HG02678 (cell line): ENCODE results near the gene CD93.

ENCODE experiments used
- ATAC-seq: cut with Tn5 transposase; IDR thresholded peaks from one replicate; pipeline ENCODE4 v1.9.1; 2021; ENCODE audit warnings: mild to moderate bottlenecking, moderate library complexity; ENCODE audit not compliant: unreplicated experiment

The CD93 gene

DNA sequence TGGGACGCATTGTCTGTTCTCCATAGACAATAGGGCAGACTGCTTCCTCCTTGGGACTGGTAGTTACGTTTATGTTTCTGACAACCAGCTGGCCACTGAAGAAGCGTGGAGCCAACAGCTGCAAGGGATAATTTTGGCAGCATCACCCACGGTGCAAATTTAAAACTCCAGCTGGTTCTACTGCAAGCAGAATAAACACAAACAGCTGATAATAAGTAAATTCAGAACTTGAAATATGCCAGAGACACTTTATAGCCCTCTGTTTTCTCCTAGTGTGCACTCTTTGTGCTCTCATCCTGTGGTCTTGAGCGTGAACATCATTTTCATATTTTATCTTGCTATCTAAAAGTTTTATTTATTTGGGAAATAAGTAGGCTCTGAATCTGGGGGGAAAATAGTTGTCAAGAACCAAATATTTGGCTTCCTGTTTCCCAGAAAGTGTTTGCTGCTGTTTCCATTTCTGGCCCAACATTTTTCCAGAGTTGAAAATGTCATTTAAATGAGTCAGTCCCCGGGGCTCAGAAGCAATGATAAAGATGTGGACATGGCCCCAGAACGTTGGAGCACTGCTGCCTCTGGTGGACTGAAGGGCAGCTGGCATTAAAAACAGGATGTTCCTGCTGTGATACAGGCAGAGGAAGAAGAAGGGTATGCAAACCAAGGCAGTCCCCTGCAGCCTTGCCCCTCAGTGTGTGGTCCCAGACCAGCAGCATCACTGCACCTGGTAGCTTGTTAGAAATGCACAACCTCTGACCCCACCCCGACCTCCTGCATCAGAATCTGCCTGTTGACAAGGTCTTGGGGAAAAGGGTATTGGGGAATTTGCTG lies 24.2 kb downstream of the CD93 start:
- no peak for ATAC-seq

DNA sequence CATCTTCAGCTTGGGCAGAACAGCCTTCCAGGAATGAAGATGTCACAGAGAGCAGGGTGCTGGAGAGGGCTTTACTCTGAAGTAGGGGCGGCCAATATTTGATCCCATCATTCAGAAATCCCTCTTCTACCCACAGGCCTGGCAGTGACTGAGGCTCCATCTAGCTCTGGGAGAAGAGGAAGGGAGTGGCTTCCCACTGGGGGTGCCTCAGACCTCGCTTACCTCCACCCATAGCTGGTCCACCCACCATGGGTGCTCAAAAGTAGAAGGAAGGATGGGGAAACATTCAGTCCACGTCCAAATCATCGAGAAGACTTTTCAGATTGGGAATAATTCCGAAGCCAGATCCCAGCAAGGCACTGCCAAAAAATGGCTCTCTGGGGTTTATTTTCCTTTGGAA lies 24.9 kb downstream of the CD93 start:
- no peak for ATAC-seq

DNA sequence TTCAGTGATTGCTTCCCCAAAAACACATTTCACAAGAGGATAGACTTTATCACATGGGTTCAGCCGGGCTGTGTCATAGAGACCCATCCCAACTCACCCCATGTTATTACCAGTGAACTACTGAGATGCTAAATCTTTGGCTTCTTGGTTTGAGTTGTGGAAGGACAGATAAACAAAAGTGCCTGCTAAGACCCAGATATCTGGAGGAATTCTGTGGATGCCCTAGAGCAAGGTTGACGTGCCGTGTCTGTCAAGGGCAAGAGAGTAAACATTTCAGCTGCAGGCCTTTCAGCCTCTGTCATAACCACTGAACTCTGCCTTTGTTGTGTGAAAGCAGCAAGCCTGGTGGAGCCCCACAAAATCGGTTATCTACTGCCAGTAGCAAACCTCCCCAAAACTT lies 25.5 kb downstream of the CD93 start:
- no peak for ATAC-seq

DNA sequence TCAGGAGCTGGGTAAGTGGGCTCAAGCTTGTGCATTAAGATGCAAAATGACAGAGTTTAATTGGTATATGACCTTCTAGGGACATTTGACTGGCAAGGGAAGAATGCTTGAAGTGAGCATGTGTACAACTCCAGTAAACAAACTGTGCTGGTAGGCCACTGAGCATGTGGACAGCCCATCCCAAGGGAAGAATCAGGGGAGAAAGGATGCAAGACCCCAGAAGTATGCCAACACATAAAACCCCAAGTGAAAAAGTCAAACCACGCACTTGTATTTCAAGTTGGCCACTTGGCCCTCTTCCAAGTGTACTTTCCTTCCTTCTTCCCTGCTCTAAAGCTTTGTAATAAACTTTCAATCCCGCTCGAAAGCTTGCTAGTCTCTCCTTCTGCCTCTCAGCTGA lies 26.3 kb downstream of the CD93 start:
- no peak for ATAC-seq

DNA sequence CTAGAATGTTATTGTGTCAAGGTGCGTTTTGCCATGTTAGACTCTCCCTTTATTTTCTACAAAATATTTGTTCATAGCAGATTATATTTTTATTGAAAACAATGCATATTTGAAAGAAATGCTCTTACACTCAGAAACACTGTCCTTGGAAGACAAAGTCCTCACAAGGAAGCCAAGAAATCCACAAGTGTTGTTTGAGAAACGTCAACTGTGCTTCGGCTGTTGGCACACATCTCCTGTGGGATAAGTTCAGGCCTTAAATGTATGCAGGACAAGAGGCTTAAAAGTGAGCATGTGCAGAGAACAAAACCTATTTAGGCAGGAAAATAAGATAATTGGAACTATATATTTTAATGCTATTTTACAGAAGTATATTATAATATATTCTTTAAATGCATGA lies 27.1 kb downstream of the CD93 start:
- ATAC-seq = no peak

DNA sequence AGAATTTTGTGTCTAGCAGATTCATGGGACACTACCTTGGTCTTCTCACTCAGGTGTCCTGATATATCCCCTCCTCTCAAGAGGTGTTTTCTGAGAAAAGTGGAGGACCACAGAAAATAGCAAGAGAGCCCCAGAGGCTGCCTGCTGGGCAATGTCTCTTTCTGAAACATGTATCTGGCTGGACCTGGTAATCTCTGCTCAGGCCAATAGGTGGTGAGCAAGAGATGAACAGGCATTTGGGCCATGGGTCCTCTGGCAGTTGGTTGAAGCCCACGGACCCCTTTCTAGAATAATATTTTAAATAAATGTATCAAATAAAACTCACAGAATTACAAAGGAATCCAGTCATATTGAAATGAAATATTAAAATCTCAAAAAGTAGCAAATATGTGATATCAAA lies 27.9 kb downstream of the CD93 start:
- ATAC-seq = no peak

DNA sequence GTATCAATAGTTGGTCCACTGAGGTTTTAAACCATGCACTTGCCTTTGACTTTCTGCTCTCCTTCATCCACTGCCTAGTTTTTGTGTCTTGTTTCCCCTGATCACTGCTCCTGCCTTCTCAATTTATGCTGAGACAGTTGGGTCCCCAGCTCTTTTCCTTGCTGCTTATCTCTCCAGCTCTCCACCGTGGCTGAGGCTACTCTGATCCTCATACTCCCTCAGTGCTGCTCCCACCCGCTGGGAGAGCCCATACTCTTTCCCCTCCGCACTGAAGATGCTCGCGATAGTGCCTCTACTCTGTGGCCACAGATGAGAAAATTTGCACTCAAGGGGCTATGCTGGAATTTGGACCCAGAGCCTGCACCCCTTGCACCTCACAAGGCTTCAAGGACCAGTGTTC lies 33.2 kb downstream of the CD93 start:
- no peak for ATAC-seq

DNA sequence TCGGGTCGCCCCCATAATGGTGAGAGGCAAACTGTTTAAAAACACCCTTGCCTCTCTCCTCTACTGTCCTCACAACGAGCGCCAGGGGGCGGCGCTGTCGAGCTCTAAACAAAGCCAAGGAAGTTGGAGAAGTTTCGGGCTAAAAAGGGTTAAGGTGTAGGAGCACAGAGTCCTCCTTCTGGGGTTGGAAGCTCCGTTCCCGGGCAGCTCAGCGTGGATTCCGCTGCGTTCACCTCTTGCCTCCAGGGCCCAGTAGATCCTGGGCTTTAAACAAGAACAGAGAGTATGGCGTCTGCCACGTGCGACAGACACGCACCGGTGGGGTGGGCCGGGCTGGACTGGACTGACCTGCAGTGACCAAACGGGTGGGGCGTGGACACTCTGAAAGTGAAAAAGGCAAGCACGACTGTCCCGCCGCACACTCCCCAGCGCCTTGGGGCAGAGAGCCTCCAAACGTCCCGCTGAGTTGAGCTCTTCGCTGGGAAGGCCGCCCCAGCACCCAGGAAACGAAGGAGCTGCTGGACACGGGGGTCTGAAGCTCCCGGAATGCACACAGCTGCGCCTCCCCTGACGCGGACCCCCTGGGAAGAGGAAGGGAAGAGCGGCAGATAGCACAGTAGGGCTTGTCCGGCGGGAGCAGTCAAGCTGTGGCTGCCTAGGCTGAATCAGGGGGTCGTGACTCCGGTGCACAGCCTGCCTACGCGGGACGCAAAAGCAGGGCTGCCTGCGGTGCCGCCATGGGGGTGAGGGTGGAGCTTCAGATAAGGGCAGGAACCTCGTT lies 35.1 kb downstream of the CD93 start:
- ATAC-seq = no peak

DNA sequence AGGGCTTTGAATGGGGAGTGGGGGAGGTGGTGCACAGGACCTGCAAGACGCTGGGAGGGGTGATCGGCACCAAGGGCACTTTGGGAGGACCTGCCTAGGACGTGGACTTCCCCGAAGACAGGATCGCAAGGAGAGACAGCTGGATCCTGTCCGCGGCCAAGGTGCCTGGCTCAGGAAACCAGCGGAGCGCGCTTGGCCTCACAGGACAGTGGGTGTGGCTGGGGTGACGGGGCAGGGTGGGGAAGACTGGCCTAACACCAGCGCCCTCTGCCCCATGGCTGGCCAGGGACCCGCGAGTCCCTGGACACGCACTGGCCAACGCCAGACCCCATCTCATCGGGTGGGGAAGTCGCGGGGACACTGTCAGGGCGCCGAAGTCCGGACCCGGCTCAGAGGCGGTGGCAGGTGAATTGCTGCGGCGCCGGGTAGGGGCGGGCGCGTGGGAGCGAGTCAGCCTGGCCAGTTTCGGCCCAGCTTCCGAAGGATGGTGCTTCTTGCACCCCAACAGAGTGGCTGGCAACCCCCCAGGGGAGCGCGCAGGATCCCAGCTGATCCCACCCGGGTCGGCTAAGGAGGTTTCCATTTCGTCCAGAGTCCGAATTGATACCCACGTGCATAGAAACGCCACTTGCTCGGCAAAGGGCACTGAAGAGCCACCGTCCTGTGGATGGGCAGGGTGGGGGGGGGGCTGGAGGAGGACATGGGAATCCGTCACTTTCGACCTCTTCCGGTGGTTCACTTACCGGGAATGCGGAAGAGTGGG lies 35.9 kb downstream of the CD93 start:
- ATAC-seq = no peak

DNA sequence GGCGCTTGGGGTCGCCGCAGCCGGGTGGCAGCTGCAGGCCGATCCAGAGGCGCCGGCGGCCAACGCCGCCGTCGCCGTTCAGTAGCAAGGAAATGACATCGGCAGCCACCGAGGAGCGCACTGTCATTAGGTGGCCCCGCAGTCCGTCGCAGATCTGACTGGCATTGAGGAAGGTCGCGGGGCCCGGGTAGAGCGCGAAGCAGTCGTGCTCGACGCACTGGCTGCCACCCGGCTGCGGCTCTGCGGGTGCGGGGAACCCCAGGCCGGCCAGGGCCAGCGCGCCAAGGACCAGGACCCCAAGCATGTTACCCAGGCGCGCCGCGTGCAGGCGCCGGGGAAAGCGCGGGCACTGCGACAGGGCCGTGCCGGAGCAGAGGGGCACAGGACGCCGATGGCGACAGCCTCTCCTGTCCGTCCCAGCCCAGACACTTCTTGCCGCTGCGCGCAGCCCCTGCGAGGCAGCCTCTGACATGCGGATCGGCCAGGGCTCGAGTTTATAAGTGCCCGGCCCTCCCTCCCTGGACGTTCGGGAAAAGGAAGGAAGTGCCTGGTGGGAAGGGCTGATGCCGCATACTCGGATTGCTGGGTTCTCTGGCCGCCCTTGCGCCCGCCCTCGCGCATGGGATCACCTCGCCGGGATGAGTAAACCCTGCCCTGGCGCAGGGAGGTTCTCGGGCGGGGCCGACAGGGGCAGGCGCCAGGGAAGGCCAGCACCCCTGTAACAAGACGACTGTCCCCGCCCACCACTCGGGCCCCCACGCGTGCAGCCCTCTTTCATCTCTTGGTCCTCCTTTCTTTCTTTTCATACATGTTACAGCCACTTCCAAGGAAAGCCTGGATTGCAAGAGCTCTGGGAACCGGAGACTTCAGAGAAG lies 36.7 kb downstream of the CD93 start, which contains the start of gene THBD:
Gene THBD (minus strand): TSS at position 472 of the 875 bp plus-strand sequence. CDS start 168 bp downstream, at position 304.
- no peak for ATAC-seq

DNA sequence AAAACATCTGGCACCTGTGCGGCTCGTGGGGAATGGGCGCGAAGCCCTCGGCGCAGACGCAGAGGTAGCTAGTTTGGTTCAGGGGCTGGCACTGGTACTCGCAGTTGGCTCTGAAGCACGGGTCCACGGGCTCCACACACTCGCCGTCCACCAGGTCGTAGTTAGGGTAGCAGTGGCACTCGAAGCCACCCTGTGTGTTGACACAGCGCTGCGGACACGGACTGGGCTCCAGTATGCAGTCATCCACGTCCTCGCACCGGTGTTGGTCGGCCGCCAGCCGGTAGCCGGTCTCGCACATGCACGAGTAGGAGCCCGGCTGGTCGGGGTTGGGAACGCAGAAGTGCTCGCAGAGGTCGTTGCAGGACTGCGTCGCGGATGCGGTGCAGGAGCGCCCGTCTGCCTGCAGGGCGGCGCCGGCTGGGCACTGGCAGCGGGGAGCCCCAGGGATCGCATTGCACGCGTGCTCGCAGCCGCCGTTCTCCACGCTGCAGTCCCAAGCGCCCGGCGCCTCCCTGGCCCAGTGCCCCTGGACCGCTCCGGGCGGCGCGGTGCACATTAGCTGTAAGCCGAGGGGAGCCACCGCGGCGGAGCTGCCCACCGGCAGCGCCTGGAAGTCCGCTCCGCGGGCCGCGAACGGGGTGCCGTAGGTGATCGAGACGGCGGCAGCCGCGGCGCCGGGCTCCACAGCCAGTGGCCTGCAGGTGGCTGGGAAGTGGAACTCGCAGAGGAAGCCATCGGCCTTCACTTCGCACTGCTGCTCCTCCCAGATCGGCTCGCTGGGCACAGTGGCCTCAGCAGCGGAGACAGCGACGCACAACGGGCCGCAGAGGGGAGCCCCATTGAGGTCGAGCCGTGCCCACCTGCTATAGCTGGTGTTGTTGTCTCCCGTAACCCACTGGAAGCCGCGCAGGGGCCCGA lies 37.6 kb downstream of the CD93 start:
- no peak for ATAC-seq

DNA sequence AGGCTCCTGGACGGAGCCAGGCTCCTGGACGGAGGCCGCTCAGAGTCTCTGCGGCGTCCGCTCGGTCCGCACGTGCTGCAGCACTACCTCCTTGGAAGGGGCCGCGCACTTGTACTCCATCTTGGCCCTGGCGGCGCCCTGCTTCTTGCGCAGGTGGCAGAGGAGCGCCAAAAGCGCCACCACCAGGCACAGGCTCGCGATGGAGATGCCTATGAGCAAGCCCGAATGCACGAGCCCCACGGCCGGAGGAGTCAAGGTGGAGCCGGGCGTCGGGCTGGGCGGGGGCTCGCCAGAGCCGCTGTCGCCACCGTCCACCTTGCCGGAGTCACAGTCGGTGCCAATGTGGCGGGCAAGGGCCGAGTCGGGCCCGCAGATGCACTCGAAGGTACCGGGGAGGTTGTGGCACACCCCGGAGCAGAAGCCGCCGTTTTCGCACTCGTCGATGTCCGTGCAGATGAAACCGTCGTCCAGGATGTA lies 38.3 kb downstream of the CD93 start:
- ATAC-seq = no peak

DNA sequence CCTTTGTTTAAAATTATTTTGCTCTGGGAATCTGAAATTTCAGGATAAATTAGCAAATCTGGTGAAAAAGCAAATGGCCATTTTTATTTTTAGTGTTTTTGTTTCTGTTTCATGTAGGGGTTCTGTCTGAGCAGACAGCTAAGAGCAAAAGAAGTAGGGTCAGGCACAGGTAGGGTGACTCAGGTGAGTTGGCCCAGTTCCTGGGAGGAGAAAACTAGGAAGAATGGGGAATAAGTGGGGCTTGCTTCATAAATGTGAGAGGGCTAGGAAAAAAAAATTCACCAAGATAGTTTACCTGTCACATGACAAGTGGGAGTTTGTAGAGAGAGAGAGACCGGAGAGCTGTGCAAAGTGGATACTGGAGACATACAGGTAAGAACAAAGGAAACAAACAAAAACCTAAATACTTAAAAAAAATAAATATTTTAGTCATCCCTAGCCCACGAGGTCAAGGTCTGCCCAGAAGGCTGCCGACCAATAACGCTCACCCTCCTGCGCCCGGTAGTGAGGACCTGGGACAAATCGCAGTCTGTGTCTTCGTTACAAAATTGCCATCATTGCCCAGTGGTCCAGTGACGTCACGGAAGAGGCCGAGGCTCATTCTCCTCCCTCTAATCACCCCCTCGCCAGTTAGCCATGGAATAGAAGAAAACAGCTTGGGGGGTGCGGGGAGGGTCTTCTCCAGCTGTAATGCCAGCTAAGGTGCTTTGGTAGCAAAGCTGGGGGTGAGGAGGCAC lies 39.0 kb downstream of the CD93 start:
- no peak for ATAC-seq

DNA sequence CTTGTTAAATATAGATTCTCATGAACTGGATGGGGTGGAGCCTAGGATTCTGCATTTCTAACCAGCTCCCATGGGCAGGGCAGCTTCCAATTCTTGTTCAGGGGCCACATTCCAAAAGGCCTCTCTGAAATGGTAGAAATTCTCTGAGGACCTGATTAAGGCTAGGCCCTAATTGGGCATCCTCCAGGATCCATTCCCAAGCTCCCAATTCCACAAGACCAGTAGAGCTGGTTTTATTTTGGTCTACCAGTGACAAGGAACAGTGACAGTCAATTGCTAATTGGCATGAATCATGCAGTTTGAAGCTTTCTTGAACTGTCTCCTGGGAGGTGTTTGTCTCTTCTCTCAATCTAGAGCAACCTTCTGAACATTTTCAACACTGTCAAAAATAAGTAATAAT lies 39.7 kb downstream of the CD93 start:
- no peak for ATAC-seq

DNA sequence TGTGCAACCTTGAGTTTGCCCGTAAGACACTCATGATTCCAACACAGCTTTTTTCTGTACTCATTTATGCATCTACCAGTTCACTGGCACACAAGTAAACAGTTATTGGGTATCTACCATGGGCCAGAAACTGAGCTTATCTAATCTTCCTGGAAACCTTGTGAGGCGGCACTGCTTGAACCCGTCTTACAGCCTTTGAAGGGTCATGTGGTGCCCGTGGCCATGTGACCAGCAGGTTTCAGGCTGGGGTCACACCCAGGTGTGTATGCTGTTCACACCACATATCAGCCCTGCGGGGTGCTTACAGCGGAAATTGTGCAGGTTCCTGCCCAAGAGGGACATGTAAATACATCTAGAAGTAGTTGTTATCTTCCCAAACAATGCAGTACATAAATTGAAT lies 42.7 kb downstream of the CD93 start:
- ATAC-seq = no peak

DNA sequence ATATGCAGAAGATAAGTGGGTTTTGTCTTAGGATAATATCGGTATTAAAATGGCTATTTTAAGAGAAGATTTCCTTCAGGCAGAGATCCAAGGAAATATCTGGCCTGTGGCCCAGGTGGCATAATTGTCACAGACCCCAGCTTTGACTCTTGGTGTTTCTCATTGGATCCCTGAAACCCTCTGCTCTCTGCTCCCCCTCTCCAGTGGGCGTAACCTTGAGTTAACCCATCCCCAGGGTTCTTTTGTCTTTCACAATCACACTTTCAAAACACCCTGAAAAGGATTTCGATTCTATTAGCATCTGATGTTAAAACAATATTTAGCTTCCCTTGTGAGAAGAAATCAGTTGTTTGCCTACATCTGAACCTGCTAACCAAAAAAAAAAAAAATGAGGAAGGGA lies 43.9 kb downstream of the CD93 start:
- no peak for ATAC-seq

DNA sequence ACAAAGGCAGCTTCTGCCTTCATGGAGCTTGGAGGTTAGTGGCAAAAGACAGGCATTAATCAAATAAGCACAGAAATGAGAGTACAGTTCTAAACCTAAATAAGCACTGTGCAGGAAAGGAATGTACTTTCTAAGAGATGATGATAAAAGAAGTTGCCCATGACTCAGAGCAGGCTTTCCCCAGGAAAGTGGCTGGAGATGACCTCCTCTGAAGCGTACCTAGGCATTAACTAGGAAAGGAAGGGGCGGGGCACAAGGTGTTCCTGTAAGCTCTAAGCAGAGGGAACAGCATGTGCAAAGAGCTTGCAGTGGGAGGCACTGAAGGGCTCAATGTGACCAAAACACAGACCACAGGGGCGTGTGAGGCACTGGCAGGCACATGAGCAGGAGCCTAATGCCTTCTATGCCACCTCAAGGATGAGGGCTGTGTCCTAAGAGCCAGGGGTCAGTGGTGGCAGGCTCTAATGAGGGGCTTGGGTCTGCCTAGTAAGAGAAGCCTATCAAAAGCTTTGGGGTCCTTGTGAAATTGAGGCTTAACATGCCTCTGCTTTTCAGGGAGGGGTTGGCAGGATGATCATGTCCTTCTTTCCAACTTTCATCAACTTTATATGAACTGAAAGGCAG lies 46.1 kb downstream of the CD93 start:
- ATAC-seq = no peak
